Left ventricle myocardium inferior (tissue), 1 donor: ENCODE data around the gene SEMA5B. TPM values are rescaled to one million over a fixed set of nuclear protein-coding genes. Genes with fewer than 3 reads are reported as not detected.

Source experiments
- DNase-seq: peaks from one replicate; pipeline ENCODE4 v3.0.0-alpha.2; 2020
- H3K27ac ChIP-seq: fragments of 200-600 bp; replicated peaks from 2 replicates; pipeline ENCODE4 v1.8.0; 2021
- H3K27me3 ChIP-seq: fragments of 200-600 bp; 2 replicates; pipeline ENCODE4 v1.8.0; 2021; ENCODE audit warnings: low read depth
- H3K36me3 ChIP-seq: fragments of 200-600 bp; 2 replicates; pipeline ENCODE4 v1.8.0; 2021
- H3K4me1 ChIP-seq: fragments of 200-600 bp; 2 replicates; pipeline ENCODE4 v1.8.0; 2021
- H3K4me3 ChIP-seq: fragments of 200-600 bp; 2 replicates; pipeline ENCODE4 v1.8.0; 2021; ENCODE audit warnings: mild to moderate bottlenecking, moderate library complexity
- H3K9me3 ChIP-seq: fragments of 200-600 bp; replicated peaks from 2 replicates; pipeline ENCODE4 v1.8.0; 2021
- CTCF ChIP-seq: fragments of 200-600 bp; IDR thresholded peaks from 2 replicates; pipeline ENCODE4 v1.8.0; 2021; ENCODE audit warnings: antibody characterized with exemption, mild to moderate bottlenecking, borderline replicate concordance
- intact Hi-C: fragments of 100-400 bp; cut with micrococcal nuclease; formaldehyde crosslinking; loops from one replicate; pipeline ENCODE4 v1.11.0; 2022
- total RNA-seq: library from RNA; stranded (reverse); fragmentation: NEBNext Ultra II Directional; extraction: Animal tissue kit (Norgen Biotek cat#: 25700); gene quantifications from one replicate; pipeline ENCODE4 v1.2.1, GENCODE V29; 2021
- donor health status: DM: no; HTN: yes; CAD: no; lungs with severe emphysema.

Gene SEMA5B
- total RNA-seq, 1 donor from 2014 or later, result 5.3 TPM

- H3K36me3 ChIP-seq, result no peaks in the 10 kb centered on the region
- H3K27ac ChIP-seq, result no peak overlapping the region
- no peaks in the 10 kb centered on the region for H3K9me3 ChIP-seq
- no peak for TF ChIP-seq CTCF
- H3K4me3 ChIP-seq, result no peak overlapping the region
- DNase-seq, result no peak
- intact Hi-C loops, result no loop called here
- H3K4me1 ChIP-seq, result peaks cover 24% of the 10 kb centered on the region
- no peaks in the 10 kb centered on the region for H3K27me3 ChIP-seq
These were observed 19.4 kb upstream of the SEMA5B start for GRCh38 chr3:123047062-123047319.

- no peak for DNase-seq
- Histone ChIP-seq H3K27ac (no peak overlapping the region), H3K4me1 (peaks cover 24% of the 10 kb centered on the region), H3K36me3 (no peaks in the 10 kb centered on the region), H3K9me3 (no peaks in the 10 kb centered on the region), H3K4me3 (no peak overlapping the region), H3K27me3 (no peaks in the 10 kb centered on the region)
- intact Hi-C loops, result no loop called here
- TF ChIP-seq CTCF, result no peak
These were observed 18.9 kb upstream of the SEMA5B start for GRCh38 chr3:123046262-123047061.

GRCh38 chr3:123044981-123045763 lies 17.6 kb upstream of the SEMA5B start:
- no peaks in the 10 kb centered on the region for H3K36me3 ChIP-seq
- intact Hi-C loops, result no loop called here
- H3K27ac ChIP-seq, result no peak overlapping the region
- peaks cover 24% of the 10 kb centered on the region for H3K4me1 ChIP-seq
- no peak for DNase-seq
- H3K9me3 ChIP-seq, result no peaks in the 10 kb centered on the region
- H3K4me3 ChIP-seq, result no peak overlapping the region
- TF ChIP-seq CTCF, result no peak
- H3K27me3 ChIP-seq, result no peaks in the 10 kb centered on the region

DNA sequence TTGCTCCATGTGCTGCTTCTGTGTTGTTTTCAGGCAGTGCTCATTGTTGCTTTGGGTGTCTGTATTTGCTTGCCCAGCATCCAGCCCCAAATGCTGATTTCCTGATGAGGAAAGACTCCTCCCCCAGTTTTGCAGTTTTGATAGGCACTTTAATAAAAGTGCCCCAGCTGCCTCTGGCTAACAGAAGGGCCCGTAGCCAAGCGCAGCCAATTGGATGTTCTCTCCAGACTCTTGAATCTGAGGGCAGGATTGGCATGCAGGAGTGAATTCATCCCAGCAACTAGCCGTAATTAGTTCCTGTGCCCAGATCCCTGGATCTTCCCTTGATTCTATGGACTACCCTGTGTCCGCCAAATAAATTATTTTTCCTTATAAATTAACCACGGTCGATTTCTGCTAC lies 14.8 kb upstream of the SEMA5B start:
- Histone ChIP-seq H3K4me1 (peaks cover 9% of the 10 kb centered on the region), H3K4me3 (no peak overlapping the region), H3K27ac (no peak overlapping the region), H3K9me3 (no peaks in the 10 kb centered on the region), H3K36me3 (no peaks in the 10 kb centered on the region), H3K27me3 (no peaks in the 10 kb centered on the region)
- TF ChIP-seq CTCF, result no peak
- no peak for DNase-seq
- intact Hi-C loops, result no loop called here

- Histone ChIP-seq H3K27ac (no peak overlapping the region), H3K9me3 (no peaks in the 10 kb centered on the region), H3K4me1 (peaks cover 3% of the 10 kb centered on the region), H3K27me3 (no peaks in the 10 kb centered on the region), H3K4me3 (no peak overlapping the region), H3K36me3 (no peaks in the 10 kb centered on the region)
- DNase-seq, result no peak
- no peak for TF ChIP-seq CTCF
- intact Hi-C loops, result no loop called here
These were observed 11.6 kb upstream of the SEMA5B start for GRCh38 chr3:123039178-123039577.
